ENCODE results near the gene TFB1M.

DNA sequence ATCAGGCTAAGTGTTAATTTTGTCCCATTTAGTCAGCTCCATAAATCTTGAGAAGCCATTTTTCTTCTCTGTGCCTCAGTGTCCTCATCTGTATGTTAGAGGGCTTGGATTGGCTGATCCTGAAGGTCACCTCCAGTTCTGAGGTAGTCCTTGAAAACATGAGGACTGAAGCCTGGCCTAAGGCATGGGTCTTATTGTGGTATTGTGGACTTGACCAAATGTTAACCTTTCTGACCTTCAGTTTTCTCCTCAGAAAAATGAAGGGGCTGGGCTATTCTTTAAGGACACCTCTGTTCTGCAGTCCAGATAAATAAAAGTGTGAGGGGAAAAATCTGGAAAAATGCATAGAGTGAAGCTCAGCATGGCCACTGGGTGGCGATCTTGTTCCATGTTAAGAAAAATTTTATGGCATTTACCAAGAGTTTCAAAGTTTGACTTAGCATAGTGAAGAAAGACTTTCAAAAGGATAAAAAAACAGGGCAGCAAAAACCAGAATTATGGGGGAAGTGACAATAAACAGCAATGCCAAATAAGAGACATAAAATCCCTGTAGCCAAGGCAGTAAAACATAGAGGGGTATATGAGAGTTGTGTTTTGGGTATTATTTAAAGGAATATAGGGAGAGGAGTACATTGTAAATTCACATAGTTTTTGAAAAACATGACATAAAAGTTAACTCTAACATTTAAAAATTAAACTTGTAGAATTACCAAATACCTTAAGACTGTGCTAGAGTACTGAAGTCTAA lies 13.2 kb upstream of the TFB1M start:
- TF ChIP-seq CTCF (IDR thresholded peaks at IDR 0.05; ENCODE audit: low read length) (peak; percentile 50), EZH2 (optimal IDR thresholded peaks at IDR 0.05; ENCODE audit: low read depth, low read length) (no peak)

Data from MM.1S (cell line).